ENCODE data around the gene GAREM2.

Gene GAREM2

GRCh38 chr2:26185954-26186770, 13.3 kb downstream of the GAREM2 start:
- Histone ChIP-seq H3K36me3 (ENCODE audit: control insufficient read depth in 4 of 4, insufficient read depth in 4 of 4, low read length in 3 of 4) (peaks cover 0 to 13% (median 6%) of the 10 kb centered on the region in 4 experiments), H3K27ac (ENCODE audit: insufficient read depth in 1 of 2, low read depth in 1 of 2, low read length in 2 of 2, poor library complexity in 1 of 2, severe bottlenecking in 2 of 2) (no peak overlapping the region), H3K4me3 (ENCODE audit: control insufficient read depth in 1 of 7, extremely low read depth in 1 of 7, insufficient read depth in 4 of 7, low read depth in 2 of 7, low read length in 6 of 7) (no peak overlapping the region), H3K9me3 (ENCODE audit: control extremely low read depth in 1 of 5, control insufficient read depth in 4 of 5, insufficient read depth in 2 of 5, low read depth in 1 of 5, low read length in 4 of 5) (no peaks in the 10 kb centered on the region), H3K27me3 (replicated peaks in 2 of 5; ENCODE audit: control insufficient read depth in 4 of 5, insufficient read depth in 5 of 5, low read length in 4 of 5) (peaks cover 0 to 14% (median 6%) of the 10 kb centered on the region in 5 experiments), H3K4me1 (ENCODE audit: control extremely low read depth in 1 of 4, control insufficient read depth in 4 of 4, insufficient read depth in 4 of 4, low read length in 3 of 4) (peaks cover 0 to 14% (median 11%) of the 10 kb centered on the region in 4 experiments)
- ChIA-PET CTCF (interaction anchor here (1.1 to 1.4 kb wide), 3 partner anchors 15 to 234 kb away, joined by 3 to 5 read pairs (median 3); no protein-coding TSS in a partner anchor), POLR2A (no interaction called here)
- no peak for DNase-seq
- 87% methylated on average over 8 of the region's 16 CpGs for WGBS (ENCODE audit: insufficient coverage)

GRCh38 chr2:26187114-26187513, 14.2 kb downstream of the GAREM2 start:
- H3K4me1 ChIP-seq (ENCODE audit: control extremely low read depth in 1 of 4, control insufficient read depth in 4 of 4, insufficient read depth in 4 of 4, low read length in 3 of 4), result peaks cover 0 to 14% (median 11%) of the 10 kb centered on the region in 4 experiments
- no peak overlapping the region for H3K4me3 ChIP-seq (ENCODE audit: control insufficient read depth in 1 of 7, extremely low read depth in 1 of 7, insufficient read depth in 4 of 7, low read depth in 2 of 7, low read length in 6 of 7)
- DNase-seq, result no peak
- ChIA-PET CTCF (interaction anchor here (1.4 kb wide), 2 partner anchors 14 to 168 kb away, joined by 3 to 5 read pairs; no protein-coding TSS in a partner anchor), POLR2A (no interaction called here)
- no peaks in the 10 kb centered on the region for H3K9me3 ChIP-seq (ENCODE audit: control extremely low read depth in 1 of 5, control insufficient read depth in 4 of 5, insufficient read depth in 2 of 5, low read depth in 1 of 5, low read length in 4 of 5)
- 97% methylated on average over 11 of the region's 15 CpGs for WGBS (ENCODE audit: insufficient coverage)
- no peak overlapping the region for H3K27ac ChIP-seq (ENCODE audit: insufficient read depth in 1 of 2, low read depth in 1 of 2, low read length in 2 of 2, poor library complexity in 1 of 2, severe bottlenecking in 2 of 2)
- H3K36me3 ChIP-seq (ENCODE audit: control insufficient read depth in 4 of 4, insufficient read depth in 4 of 4, low read length in 3 of 4), result peaks cover 3 to 22% (median 12%) of the 10 kb centered on the region in 4 experiments
- peaks cover 0 to 13% (median 6%) of the 10 kb centered on the region in 5 experiments for H3K27me3 ChIP-seq (replicated peaks in 2 of 5; ENCODE audit: control insufficient read depth in 4 of 5, insufficient read depth in 5 of 5, low read length in 4 of 5)

DNA sequence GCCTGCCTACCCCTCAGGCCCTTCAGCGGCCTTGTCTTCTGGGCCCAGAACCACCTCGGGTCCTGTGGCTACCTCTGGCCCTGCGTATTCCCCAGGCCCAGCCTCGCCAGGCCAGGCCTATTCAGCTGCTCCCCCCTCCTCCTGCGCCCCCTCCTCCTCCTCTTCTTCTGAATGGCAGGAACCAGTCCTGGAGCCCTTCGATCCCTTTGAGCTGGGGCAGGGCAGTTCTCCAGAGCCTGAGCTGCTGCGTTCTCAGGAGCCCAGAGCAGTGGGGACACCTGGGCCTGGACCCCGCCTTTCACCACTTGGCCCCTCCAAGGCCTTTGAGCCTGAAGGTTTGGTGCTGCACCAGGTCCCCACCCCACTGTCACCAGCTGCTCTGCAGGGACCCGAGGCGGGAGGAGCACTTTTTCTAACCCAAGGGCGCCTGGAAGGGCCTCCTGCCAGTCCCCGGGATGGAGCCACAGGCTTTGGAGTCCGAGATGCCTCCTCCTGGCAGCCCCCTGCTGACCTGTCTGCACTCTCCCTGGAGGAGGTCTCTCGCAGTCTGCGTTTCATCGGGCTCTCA, 14.7 kb downstream of the GAREM2 start:
- Histone ChIP-seq H3K9me3 (ENCODE audit: control extremely low read depth in 1 of 5, control insufficient read depth in 4 of 5, insufficient read depth in 2 of 5, low read depth in 1 of 5, low read length in 4 of 5) (no peaks in the 10 kb centered on the region), H3K4me1 (ENCODE audit: control extremely low read depth in 1 of 4, control insufficient read depth in 4 of 4, insufficient read depth in 4 of 4, low read length in 3 of 4) (peaks cover 0 to 14% (median 11%) of the 10 kb centered on the region in 4 experiments), H3K27me3 (replicated peaks in 2 of 5; ENCODE audit: control insufficient read depth in 4 of 5, insufficient read depth in 5 of 5, low read length in 4 of 5) (peaks cover 0 to 13% (median 6%) of the 10 kb centered on the region in 5 experiments), H3K27ac (ENCODE audit: insufficient read depth in 1 of 2, low read depth in 1 of 2, low read length in 2 of 2, poor library complexity in 1 of 2, severe bottlenecking in 2 of 2) (no peak overlapping the region), H3K4me3 (ENCODE audit: control insufficient read depth in 1 of 7, extremely low read depth in 1 of 7, insufficient read depth in 4 of 7, low read depth in 2 of 7, low read length in 6 of 7) (no peak overlapping the region), H3K36me3 (ENCODE audit: control insufficient read depth in 4 of 4, insufficient read depth in 4 of 4, low read length in 3 of 4) (peaks cover 3 to 25% (median 14%) of the 10 kb centered on the region in 4 experiments)
- ChIA-PET CTCF (interaction anchor here (0.9 to 2.4 kb wide), 3 partner anchors 11 to 16 kb away, joined by 3 to 6 read pairs (median 5); no protein-coding TSS in a partner anchor), POLR2A (no interaction called here)
- DNase-seq, result no peak
- 97% methylated on average over 16 of the region's 16 CpGs for WGBS (ENCODE audit: insufficient coverage)

DNA sequence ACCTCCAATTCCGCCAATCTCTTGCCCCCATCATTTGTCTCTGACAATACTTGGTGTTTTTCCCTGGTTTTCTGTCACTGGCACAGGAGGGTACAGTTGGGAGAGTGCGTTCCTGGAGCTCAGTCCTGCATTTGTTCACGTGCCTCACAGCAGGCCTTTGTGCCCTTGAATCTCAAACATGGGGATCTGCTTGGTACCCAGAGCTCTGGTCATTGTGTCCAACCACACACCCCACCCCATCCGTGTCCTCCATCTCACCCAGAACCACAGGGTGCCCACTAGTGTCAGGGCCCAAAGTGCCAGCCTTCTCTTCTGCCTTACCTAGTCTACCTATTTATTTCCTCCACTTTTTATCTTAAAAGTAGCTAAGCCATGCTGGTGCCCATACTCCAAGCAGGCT, 16.2 kb downstream of the GAREM2 start:
- Histone ChIP-seq H3K4me1 (ENCODE audit: control extremely low read depth in 1 of 4, control insufficient read depth in 4 of 4, insufficient read depth in 4 of 4, low read length in 3 of 4) (peaks cover 0 to 12% (median 10%) of the 10 kb centered on the region in 4 experiments), H3K4me3 (ENCODE audit: control insufficient read depth in 1 of 7, extremely low read depth in 1 of 7, insufficient read depth in 4 of 7, low read depth in 2 of 7, low read length in 6 of 7) (no peak overlapping the region), H3K27me3 (replicated peaks in 2 of 5; ENCODE audit: control insufficient read depth in 4 of 5, insufficient read depth in 5 of 5, low read length in 4 of 5) (peaks cover 0 to 6% (median 0%) of the 10 kb centered on the region in 5 experiments), H3K9me3 (ENCODE audit: control extremely low read depth in 1 of 5, control insufficient read depth in 4 of 5, insufficient read depth in 2 of 5, low read depth in 1 of 5, low read length in 4 of 5) (no peaks in the 10 kb centered on the region), H3K36me3 (ENCODE audit: control insufficient read depth in 4 of 4, insufficient read depth in 4 of 4, low read length in 3 of 4) (peaks cover 5 to 39% (median 26%) of the 10 kb centered on the region in 4 experiments), H3K27ac (ENCODE audit: insufficient read depth in 1 of 2, low read depth in 1 of 2, low read length in 2 of 2, poor library complexity in 1 of 2, severe bottlenecking in 2 of 2) (no peak overlapping the region)
- 95% methylated on average over 3 of the region's 4 CpGs for WGBS (ENCODE audit: insufficient coverage)
- DNase-seq, result no peak
- ChIA-PET POLR2A (no interaction called here), CTCF (interaction anchor here (1.8 to 2.4 kb wide), 2 partner anchors 11 to 17 kb away, joined by 5 to 6 read pairs; no protein-coding TSS in a partner anchor)

GRCh38 chr2:26189751-26190150, 16.9 kb downstream of the GAREM2 start:
- Histone ChIP-seq H3K27ac (ENCODE audit: insufficient read depth in 1 of 2, low read depth in 1 of 2, low read length in 2 of 2, poor library complexity in 1 of 2, severe bottlenecking in 2 of 2) (no peak overlapping the region), H3K36me3 (ENCODE audit: control insufficient read depth in 4 of 4, insufficient read depth in 4 of 4, low read length in 3 of 4) (peaks cover 5 to 45% (median 31%) of the 10 kb centered on the region in 4 experiments), H3K4me1 (ENCODE audit: control extremely low read depth in 1 of 4, control insufficient read depth in 4 of 4, insufficient read depth in 4 of 4, low read length in 3 of 4) (peaks cover 0 to 8% (median 5%) of the 10 kb centered on the region in 4 experiments), H3K9me3 (ENCODE audit: control extremely low read depth in 1 of 5, control insufficient read depth in 4 of 5, insufficient read depth in 2 of 5, low read depth in 1 of 5, low read length in 4 of 5) (no peaks in the 10 kb centered on the region), H3K4me3 (ENCODE audit: control insufficient read depth in 1 of 7, extremely low read depth in 1 of 7, insufficient read depth in 4 of 7, low read depth in 2 of 7, low read length in 6 of 7) (no peak overlapping the region), H3K27me3 (replicated peaks in 2 of 5; ENCODE audit: control insufficient read depth in 4 of 5, insufficient read depth in 5 of 5, low read length in 4 of 5) (peaks cover 0 to 6% (median 0%) of the 10 kb centered on the region in 5 experiments)
- ChIA-PET CTCF (interaction anchor here (1.8 to 2.4 kb wide), 2 partner anchors 11 to 18 kb away, joined by 5 to 6 read pairs; no protein-coding TSS in a partner anchor), POLR2A (no interaction called here)
- 100% methylated on average over 2 of the region's 4 CpGs for WGBS (ENCODE audit: insufficient coverage)
- DNase-seq, result no peak

- POLR2A ChIA-PET, result no interaction called here
- no peak for DNase-seq
- 96% methylated on average over 7 of the region's 7 CpGs for WGBS (ENCODE audit: insufficient coverage)
- H3K9me3 ChIP-seq (ENCODE audit: control extremely low read depth in 1 of 5, control insufficient read depth in 4 of 5, insufficient read depth in 2 of 5, low read depth in 1 of 5, low read length in 4 of 5), result no peaks in the 10 kb centered on the region
- CTCF ChIA-PET, result no interaction called here
- peaks cover 0 to 4% (median 2%) of the 10 kb centered on the region in 4 experiments for H3K4me1 ChIP-seq (ENCODE audit: control extremely low read depth in 1 of 4, control insufficient read depth in 4 of 4, insufficient read depth in 4 of 4, low read length in 3 of 4)
- no peak overlapping the region for H3K27ac ChIP-seq (ENCODE audit: insufficient read depth in 1 of 2, low read depth in 1 of 2, low read length in 2 of 2, poor library complexity in 1 of 2, severe bottlenecking in 2 of 2)
- peaks cover 0 to 6% (median 0%) of the 10 kb centered on the region in 5 experiments for H3K27me3 ChIP-seq (replicated peaks in 2 of 5; ENCODE audit: control insufficient read depth in 4 of 5, insufficient read depth in 5 of 5, low read length in 4 of 5)
- H3K4me3 ChIP-seq (ENCODE audit: control insufficient read depth in 1 of 7, extremely low read depth in 1 of 7, insufficient read depth in 4 of 7, low read depth in 2 of 7, low read length in 6 of 7), result no peak overlapping the region
- H3K36me3 ChIP-seq (ENCODE audit: control insufficient read depth in 4 of 4, insufficient read depth in 4 of 4, low read length in 3 of 4), result peaks cover 10 to 51% (median 34%) of the 10 kb centered on the region in 4 experiments
Observed at GRCh38 chr2:26190369-26190768, 17.5 kb downstream of the GAREM2 start.

All from common myeloid progenitor, CD34-positive (primary cell).